ENCODE data around the gene PHF23. TPM values are rescaled to one million over a fixed set of nuclear protein-coding genes. Genes with fewer than 3 reads are reported as not detected.

The PHF23 gene
- total RNA-seq, 1 experiment from 2014 or later, result 48.5 TPM

DNA sequence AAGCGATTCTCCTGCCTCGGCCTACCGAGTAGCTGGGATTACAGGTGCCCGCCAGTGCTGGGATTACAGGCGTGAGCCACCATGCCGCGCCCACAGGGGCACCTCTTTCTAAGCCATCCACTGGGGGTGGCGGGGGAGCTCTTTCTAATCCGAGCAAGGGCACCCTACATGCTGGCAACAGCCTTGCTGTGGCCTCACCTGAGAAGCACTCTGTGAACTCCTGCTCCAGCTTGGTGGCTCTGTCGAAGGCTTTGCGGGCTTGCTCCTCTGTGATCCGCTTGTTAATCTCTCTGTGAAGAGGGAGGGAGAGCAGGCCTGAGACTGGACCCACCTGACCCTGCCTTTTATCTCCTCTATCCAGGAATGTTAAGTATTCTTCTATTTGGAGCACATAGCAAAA lies 48.2 kb downstream of the PHF23 start:
- RAD21 ChIA-PET (ENCODE audit: low non-redundant PET in 1 of 2, low total read pairs in 2 of 2, uncharacterized antibody in 2 of 2, unreplicated experiment in 2 of 2), result no interaction called here
- H3K9ac ChIP-seq (ENCODE audit: low read length), result no peak overlapping the region
- POLR2A ChIA-PET, result interaction anchor here (0.6 kb wide), 1 partner anchor 71 kb away, joined by 3 read pairs; no protein-coding TSS in a partner anchor
- CTCF ChIA-PET, result interaction anchor here (0.6 to 1.1 kb wide), 2 partner anchors 13 to 18 kb away, joined by 3 to 5 read pairs; no protein-coding TSS in a partner anchor
- H3K9me3 ChIP-seq (ENCODE audit: control insufficient read depth in 1 of 2, insufficient read depth in 1 of 2, low read depth in 1 of 2, low read length in 2 of 2), result no peaks in the 10 kb centered on the region
- no peaks in the 10 kb centered on the region; a peak in 1 of 4 replicates for H3K4me1 ChIP-seq (ENCODE audit: control insufficient read depth in 1 of 2, insufficient read depth in 2 of 2, low read length in 2 of 2)
- no peaks in the 10 kb centered on the region for H3K27me3 ChIP-seq (ENCODE audit: insufficient read depth, low read length)
- no peaks in the 10 kb centered on the region for H3K9me2 ChIP-seq (ENCODE audit: insufficient read depth)
- ATAC-seq (no peak), DNase-seq (ENCODE audit: low read depth, low spot score) (no peak)
- no peak overlapping the region for H3K27ac ChIP-seq (ENCODE audit: low read depth, low read length)
- H4K20me1 ChIP-seq (ENCODE audit: insufficient read depth), result no peaks in the 10 kb centered on the region
- intact Hi-C loops (cut with micrococcal nuclease), result no loop called here
- H3K4me2 ChIP-seq (ENCODE audit: low read length), result no peak overlapping the region
- H3K36me3 ChIP-seq (ENCODE audit: control insufficient read depth in 1 of 2, insufficient read depth in 2 of 2, low read length in 2 of 2), result no peaks in the 10 kb centered on the region
- no peak overlapping the region for H3K4me3 ChIP-seq (replicated peaks in 1 of 2; ENCODE audit: low read depth in 1 of 2, low read length in 2 of 2)
- BruUV-seq (replicated peaks), result no TSS peak
- H3K79me2 ChIP-seq (ENCODE audit: insufficient read depth, low read length), result no peaks in the 10 kb centered on the region
- no peak overlapping the region for H2AFZ ChIP-seq (ENCODE audit: low read depth, low read length, poor library complexity, severe bottlenecking)
- TF ChIP-seq EZH2 (IDR thresholded peaks at IDR 0.05) (no peak), POLR2A (IDR thresholded peaks at IDR 0.05; ENCODE audit: borderline replicate concordance, extremely low read depth, insufficient read depth, insufficient read length) (no peak), SIN3A (IDR thresholded peaks at IDR 0.05; ENCODE audit: low read depth) (no peak), CBX3 (IDR thresholded peaks at IDR 0.05; ENCODE audit: low read depth) (no peak), EZH2phosphoT487 (IDR thresholded peaks at IDR 0.05; ENCODE audit: borderline replicate concordance) (no peak), TCF7L2 (IDR thresholded peaks at IDR 0.05; ENCODE audit: borderline replicate concordance, extremely low read depth, insufficient read depth, insufficient read length) (no peak), EGR1 (IDR thresholded peaks at IDR 0.05; ENCODE audit: low read depth) (no peak), SP1 (IDR thresholded peaks at IDR 0.05; ENCODE audit: low read depth) (no peak), FOSL1 (IDR thresholded peaks at IDR 0.05; ENCODE audit: low read depth) (no peak), ZNF274 (IDR thresholded peaks at IDR 0.05; ENCODE audit: low read depth, low read length) (no peak), RAD21 (IDR thresholded peaks at IDR 0.05; ENCODE audit: low read depth) (no peak)
- TF ChIP-seq, protein P1, sequence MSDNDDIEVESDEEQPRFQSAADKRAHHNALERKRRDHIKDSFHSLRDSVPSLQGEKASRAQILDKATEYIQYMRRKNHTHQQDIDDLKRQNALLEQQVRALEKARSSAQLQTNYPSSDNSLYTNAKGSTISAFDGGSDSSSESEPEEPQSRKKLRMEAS (IDR thresholded peaks at IDR 0.05), result no peak
- TF ChIP-seq, protein P2, sequence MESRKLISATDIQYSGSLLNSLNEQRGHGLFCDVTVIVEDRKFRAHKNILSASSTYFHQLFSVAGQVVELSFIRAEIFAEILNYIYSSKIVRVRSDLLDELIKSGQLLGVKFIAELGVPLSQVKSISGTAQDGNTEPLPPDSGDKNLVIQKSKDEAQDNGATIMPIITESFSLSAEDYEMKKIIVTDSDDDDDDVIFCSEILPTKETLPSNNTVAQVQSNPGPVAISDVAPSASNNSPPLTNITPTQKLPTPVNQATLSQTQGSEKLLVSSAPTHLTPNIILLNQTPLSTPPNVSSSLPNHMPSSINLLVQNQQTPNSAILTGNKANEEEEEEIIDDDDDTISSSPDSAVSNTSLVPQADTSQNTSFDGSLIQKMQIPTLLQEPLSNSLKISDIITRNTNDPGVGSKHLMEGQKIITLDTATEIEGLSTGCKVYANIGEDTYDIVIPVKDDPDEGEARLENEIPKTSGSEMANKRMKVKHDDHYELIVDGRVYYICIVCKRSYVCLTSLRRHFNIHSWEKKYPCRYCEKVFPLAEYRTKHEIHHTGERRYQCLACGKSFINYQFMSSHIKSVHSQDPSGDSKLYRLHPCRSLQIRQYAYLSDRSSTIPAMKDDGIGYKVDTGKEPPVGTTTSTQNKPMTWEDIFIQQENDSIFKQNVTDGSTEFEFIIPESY (IDR thresholded peaks at IDR 0.05; ENCODE audit: extremely low read depth, insufficient replicate concordance, low read length), result no peak
- TF ChIP-seq, protein P3, sequence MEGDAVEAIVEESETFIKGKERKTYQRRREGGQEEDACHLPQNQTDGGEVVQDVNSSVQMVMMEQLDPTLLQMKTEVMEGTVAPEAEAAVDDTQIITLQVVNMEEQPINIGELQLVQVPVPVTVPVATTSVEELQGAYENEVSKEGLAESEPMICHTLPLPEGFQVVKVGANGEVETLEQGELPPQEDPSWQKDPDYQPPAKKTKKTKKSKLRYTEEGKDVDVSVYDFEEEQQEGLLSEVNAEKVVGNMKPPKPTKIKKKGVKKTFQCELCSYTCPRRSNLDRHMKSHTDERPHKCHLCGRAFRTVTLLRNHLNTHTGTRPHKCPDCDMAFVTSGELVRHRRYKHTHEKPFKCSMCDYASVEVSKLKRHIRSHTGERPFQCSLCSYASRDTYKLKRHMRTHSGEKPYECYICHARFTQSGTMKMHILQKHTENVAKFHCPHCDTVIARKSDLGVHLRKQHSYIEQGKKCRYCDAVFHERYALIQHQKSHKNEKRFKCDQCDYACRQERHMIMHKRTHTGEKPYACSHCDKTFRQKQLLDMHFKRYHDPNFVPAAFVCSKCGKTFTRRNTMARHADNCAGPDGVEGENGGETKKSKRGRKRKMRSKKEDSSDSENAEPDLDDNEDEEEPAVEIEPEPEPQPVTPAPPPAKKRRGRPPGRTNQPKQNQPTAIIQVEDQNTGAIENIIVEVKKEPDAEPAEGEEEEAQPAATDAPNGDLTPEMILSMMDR (IDR thresholded peaks at IDR 0.05 in 2 of 3, conservative IDR thresholded peaks at IDR 0.05 in 1 of 3; ENCODE audit: borderline replicate concordance in 1 of 3, insufficient read depth in 1 of 3, low read depth in 2 of 3, low read length in 2 of 3), result no peak
- TF ChIP-seq, protein P4, sequence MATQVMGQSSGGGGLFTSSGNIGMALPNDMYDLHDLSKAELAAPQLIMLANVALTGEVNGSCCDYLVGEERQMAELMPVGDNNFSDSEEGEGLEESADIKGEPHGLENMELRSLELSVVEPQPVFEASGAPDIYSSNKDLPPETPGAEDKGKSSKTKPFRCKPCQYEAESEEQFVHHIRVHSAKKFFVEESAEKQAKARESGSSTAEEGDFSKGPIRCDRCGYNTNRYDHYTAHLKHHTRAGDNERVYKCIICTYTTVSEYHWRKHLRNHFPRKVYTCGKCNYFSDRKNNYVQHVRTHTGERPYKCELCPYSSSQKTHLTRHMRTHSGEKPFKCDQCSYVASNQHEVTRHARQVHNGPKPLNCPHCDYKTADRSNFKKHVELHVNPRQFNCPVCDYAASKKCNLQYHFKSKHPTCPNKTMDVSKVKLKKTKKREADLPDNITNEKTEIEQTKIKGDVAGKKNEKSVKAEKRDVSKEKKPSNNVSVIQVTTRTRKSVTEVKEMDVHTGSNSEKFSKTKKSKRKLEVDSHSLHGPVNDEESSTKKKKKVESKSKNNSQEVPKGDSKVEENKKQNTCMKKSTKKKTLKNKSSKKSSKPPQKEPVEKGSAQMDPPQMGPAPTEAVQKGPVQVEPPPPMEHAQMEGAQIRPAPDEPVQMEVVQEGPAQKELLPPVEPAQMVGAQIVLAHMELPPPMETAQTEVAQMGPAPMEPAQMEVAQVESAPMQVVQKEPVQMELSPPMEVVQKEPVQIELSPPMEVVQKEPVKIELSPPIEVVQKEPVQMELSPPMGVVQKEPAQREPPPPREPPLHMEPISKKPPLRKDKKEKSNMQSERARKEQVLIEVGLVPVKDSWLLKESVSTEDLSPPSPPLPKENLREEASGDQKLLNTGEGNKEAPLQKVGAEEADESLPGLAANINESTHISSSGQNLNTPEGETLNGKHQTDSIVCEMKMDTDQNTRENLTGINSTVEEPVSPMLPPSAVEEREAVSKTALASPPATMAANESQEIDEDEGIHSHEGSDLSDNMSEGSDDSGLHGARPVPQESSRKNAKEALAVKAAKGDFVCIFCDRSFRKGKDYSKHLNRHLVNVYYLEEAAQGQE (IDR thresholded peaks at IDR 0.05; ENCODE audit: low read depth), result no peak

Data from HCT116 (cell line).